GM12892 (cell line): Measurements from ENCODE around the gene CST3.

ENCODE experiments used
- DNase-seq: peaks from one replicate; pipeline ENCODE4 v3.0.0; 2011; ENCODE audit not compliant: insufficient read length
- FAIRE-seq: peaks from 2 replicates; lab custom pipeline; 2011; peaks lifted over from hg19 to GRCh38; lab: Jason Lieb, UNC
- POLR2A ChIP-seq: IDR thresholded peaks from 2 replicates; pipeline ENCODE4 v1.6.1; 2011; ENCODE audit warnings: low read depth, low read length, control low read depth
- POLR2AphosphoS5 ChIP-seq: IDR thresholded peaks from 2 replicates; pipeline ENCODE4 v1.6.1; 2011; ENCODE audit warnings: low read depth, low read length, control low read depth
- TAF1 ChIP-seq: IDR thresholded peaks from 2 replicates; pipeline ENCODE4 v1.6.1; 2011; ENCODE audit warnings: low read depth, mild to moderate bottlenecking, control low read depth, low read length, borderline replicate concordance

The CST3 gene

GRCh38 chr20:23604306-23604705 is 33.4 kb downstream of the CST3 start:
- FAIRE-seq, result no peak
- TF ChIP-seq POLR2A (no peak), POLR2AphosphoS5 (no peak), TAF1 (no peak)

DNA sequence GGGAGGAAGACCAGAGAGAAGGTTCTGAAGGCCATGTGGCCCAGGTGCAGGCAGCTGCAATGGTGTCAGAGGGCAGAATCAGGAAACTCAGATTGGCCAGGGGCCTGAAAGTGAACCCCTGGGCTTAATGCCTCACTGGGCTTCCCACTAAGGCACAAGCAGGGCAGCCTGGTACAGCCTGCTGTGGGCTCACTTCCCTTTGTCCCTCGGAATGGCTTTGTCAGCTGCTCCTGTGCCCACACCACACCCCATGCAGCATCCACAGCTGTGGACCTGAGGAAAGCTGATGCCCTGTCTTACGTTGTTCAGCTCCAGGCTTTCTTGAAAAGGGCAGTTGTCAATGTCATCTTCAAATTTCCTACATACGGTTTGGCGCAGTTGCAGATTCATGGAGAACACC is 34.4 kb downstream of the CST3 start:
- no peak for TF ChIP-seq POLR2A
- no peak for TF ChIP-seq POLR2AphosphoS5
- no peak for TF ChIP-seq TAF1
- no peak for FAIRE-seq

More at GRCh38 chr20:23604306-23604705, 33.4 kb downstream of the CST3 start:
- DNase-seq, result no peak

GRCh38 chr20:23602699-23603098 is 35.1 kb downstream of the CST3 start:
- FAIRE-seq (no peak), DNase-seq (no peak)
- TF ChIP-seq POLR2A (no peak), POLR2AphosphoS5 (no peak)

More for the DNA sequence above, 34.4 kb downstream of the CST3 start:
- DNase-seq, result no peak

- DNase-seq, result no peak
- TF ChIP-seq TAF1 (no peak), POLR2A (no peak), POLR2AphosphoS5 (no peak)
- no peak for FAIRE-seq
These were observed 35.5 kb downstream of the CST3 start for GRCh38 chr20:23602241-23602640.

DNA sequence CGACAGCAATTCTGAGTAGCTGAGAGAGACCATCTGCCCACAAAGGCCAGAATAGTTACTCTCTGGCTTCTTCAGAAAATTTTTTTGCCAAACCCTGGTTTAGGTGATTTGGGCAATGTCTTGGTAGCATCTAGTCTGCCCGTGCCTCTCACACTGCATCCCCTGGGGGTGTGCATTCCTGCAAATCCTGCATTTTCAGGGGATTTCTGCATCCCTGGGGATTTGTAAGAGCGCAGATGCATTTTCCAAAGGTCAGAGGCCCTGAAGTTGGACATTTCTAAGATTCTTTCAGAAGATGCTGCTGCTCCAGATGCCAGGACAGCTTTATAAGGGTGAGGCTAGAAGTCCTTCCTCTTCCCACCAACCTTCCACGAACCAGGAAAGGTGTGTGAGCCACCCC is 36.0 kb downstream of the CST3 start:
- DNase-seq (no peak), FAIRE-seq (no peak)
- TF ChIP-seq POLR2A (no peak), TAF1 (no peak), POLR2AphosphoS5 (no peak)

DNA sequence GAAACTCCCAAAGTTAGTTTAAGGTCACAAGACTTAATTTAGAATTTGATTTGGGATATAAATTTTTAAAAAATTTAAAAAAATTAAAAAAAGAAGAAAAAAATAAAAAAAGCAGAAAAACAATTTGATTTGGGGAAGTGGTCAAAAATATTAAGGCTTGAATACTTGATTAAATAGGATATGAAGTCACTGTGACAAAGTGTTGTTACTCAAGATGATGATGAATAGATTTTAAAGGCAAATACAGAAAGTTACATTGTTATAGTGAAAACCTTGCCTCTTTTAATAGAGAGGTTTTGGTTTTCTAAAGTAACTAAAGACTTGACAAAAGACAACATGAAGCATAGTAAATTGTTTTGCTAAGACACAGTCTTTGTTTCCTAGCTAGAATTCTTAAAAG is 39.3 kb downstream of the CST3 start:
- TF ChIP-seq TAF1, result no peak
- no peak for TF ChIP-seq POLR2AphosphoS5
- no peak for TF ChIP-seq POLR2A
- no peak for FAIRE-seq
- no peak for DNase-seq

- DNase-seq (no peak), FAIRE-seq (no peak)
- TF ChIP-seq POLR2AphosphoS5 (no peak), POLR2A (no peak), TAF1 (no peak)
These were observed 41.0 kb downstream of the CST3 start for GRCh38 chr20:23596579-23597250.

GRCh38 chr20:23595941-23596340 is 41.8 kb downstream of the CST3 start:
- FAIRE-seq, result no peak

DNA sequence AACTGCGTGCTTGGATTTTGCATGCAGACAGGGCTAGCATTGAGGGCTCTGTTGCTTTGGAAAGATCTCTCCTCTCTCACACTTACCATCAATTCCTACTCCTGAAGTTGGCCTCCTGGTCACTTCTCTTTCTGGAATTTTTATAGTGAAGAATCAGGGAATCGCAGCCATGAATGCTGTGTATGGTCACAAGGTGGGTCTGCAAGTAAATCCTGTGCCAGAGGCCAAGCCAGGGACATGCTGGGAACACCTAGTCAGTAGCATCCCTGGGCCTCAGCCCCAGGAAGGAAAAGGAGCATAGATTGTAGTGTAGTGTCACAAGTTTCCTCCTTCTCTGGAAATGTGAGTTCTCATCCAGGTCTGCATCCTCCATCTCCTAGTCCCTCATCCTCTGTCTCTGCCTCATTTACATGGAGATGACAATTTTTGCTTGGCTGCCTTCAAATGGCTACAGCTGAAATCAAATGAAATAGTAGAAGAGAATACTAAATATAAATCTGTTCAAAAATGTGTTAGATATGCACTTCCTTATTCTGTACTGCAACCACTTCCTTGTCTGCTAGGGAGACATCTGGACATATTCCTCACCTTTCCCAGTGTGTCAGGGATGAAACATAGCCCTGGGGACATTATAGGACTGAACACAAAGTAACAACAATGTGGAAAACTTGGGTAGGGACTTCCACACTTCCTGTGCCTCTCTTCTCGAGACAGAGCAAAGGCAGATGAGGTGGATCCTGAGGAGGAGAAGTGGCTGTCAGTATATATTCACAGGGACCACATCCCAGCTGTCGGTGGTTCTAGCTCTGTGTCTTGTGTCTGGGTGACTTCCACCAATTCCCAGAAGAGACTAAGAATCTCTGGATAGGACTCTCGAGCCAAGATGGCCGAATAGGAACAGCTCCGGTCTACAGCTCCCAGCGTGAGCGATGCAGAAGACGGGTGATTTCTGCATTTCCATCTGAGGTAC is 49.0 kb downstream of the CST3 start:
- TF ChIP-seq TAF1 (no peak), POLR2A (no peak), POLR2AphosphoS5 (no peak)
- FAIRE-seq, result no peak
- DNase-seq, result no peak

More at GRCh38 chr20:23595941-23596340, 41.8 kb downstream of the CST3 start:
- DNase-seq, result no peak
- no peak for TF ChIP-seq TAF1
- no peak for TF ChIP-seq POLR2AphosphoS5
- no peak for TF ChIP-seq POLR2A

- DNase-seq, result no peak
- no peak for FAIRE-seq
- TF ChIP-seq TAF1, result no peak
- TF ChIP-seq POLR2A, result no peak
- no peak for TF ChIP-seq POLR2AphosphoS5
These were observed 50.1 kb downstream of the CST3 start for GRCh38 chr20:23587631-23588030.

DNA sequence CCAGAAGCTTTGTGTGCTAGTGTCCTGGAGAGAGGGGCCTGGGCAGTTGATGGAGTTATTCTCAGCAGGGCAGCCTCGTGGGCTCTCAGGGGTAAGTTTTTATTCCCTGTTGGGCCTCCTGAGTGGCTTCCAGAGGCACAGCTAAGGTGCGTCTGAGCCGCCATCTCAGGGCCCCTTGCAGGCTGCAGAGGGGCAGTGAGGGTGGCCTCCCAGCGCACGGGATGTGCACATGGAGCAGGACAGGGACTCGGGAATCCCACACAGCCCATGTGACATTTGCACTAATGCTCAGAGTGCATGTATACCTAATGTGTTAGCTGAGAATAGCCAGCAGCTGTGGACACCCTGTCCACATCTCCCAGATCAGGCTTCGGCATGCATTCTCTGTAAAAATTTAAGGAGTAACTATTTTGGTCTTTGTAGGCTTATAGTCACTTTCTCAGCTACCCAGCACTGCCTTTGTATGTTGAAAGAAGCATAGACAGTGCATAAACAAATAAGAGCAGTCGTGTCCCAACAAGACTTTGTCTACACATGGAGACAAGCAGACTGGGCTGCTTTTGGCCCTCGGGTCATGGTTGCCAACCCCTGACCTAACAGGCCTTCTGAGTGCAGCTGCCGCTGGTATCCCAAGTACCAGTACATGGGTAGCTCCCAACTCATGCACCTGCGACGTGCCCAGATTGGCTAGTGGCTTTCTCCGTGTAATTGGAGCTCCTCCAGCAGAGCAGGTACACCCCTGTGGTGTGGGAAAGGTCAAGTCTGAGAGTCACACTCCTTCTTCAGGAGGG is 50.8 kb downstream of the CST3 start:
- DNase-seq (no peak), FAIRE-seq (no peak)
- no peak for TF ChIP-seq TAF1
- TF ChIP-seq POLR2AphosphoS5, result no peak
- no peak for TF ChIP-seq POLR2A
